K562 (cell line): Measurements from ENCODE around the gene TSPAN32. TPM values are rescaled to one million over a fixed set of nuclear protein-coding genes. Genes with fewer than 3 reads are reported as not detected.
A peak's percentile ranks its signal among the peaks of the same experiment; 100 is the strongest.

Experiments
- ADNP ChIP-seq: fragments of 200-800 bp; sonication (Bioruptor generic); IDR thresholded peaks from 2 replicates; pipeline ENCODE4 v1.6.1; 2016; ENCODE audit warnings: missing genetic modification characterization, missing compliant biosample characterization
- ARID1B ChIP-seq: fragments of 450-650 bp; IDR thresholded peaks from 2 replicates; pipeline ENCODE4 v1.6.1; 2016; ENCODE audit warnings: antibody characterized with exemption, mild to moderate bottlenecking, inconsistent platforms
- CEBPB ChIP-seq: fragments of 450-650 bp; IDR thresholded peaks from 2 replicates; pipeline ENCODE4 v1.6.1; 2016; ENCODE audit warnings: missing genetic modification characterization, missing compliant biosample characterization
- CREBBP ChIP-seq: IDR thresholded peaks from one replicate; pipeline ENCODE4 v1.6.1; 2012; ENCODE audit warnings: low read depth, mild to moderate bottlenecking, control low read depth, inconsistent platforms, low read length
- EZH2 ChIP-seq: IDR thresholded peaks from 2 replicates; pipeline ENCODE4 v1.6.1; 2012; ENCODE audit warnings: low read depth, mild to moderate bottlenecking, inconsistent platforms, low read length, borderline replicate concordance
- FOXK2 ChIP-seq, 2 experiments: fragments of 450-650 bp; IDR thresholded peaks in 1 of 2; conservative IDR thresholded peaks in 1 of 2; 2 replicates each; pipeline ENCODE4 v1.6.1; 2016; ENCODE audit warnings: low read depth in 2 of 2, mild to moderate bottlenecking in 1 of 2
- FUS ChIP-seq: fragments of 200-400 bp; formaldehyde crosslinking; optimal IDR thresholded peaks from 2 replicates; pipeline ENCODE3; 2017; ENCODE audit warnings: low read depth, low read length
- HNRNPUL1 ChIP-seq: fragments of 200-400 bp; formaldehyde crosslinking; IDR thresholded peaks from 2 replicates; pipeline ENCODE4 v1.6.1; 2017; ENCODE audit warnings: low read length
- KDM2B ChIP-seq: fragments of 250-450 bp; sonication (Bioruptor Pico); IDR thresholded peaks from 2 replicates; pipeline ENCODE4 v1.8.0; 2021; ENCODE audit warnings: mild to moderate bottlenecking, moderate library complexity
- KLF1 ChIP-seq: fragments of 450-650 bp; IDR thresholded peaks from 2 replicates; pipeline ENCODE4 v1.6.1; 2016; ENCODE audit warnings: missing genetic modification characterization, missing compliant biosample characterization
- LCOR ChIP-seq: sonication (generic); formaldehyde crosslinking; IDR thresholded peaks from 2 replicates; pipeline ENCODE4 v1.8.0; 2022; ENCODE audit warnings: mild to moderate bottlenecking, missing genetic modification reagents
- OTX1 ChIP-seq: fragments of 450-650 bp; formaldehyde crosslinking; IDR thresholded peaks from 2 replicates; pipeline ENCODE4 v1.4.0; 2022; ENCODE audit warnings: mild to moderate bottlenecking
- PML ChIP-seq: IDR thresholded peaks from 2 replicates; pipeline ENCODE4 v1.6.1; 2012; ENCODE audit warnings: low read length, inconsistent platforms
- RFX7 ChIP-seq: fragments of 250-450 bp; sonication (Bioruptor Pico); IDR thresholded peaks from 2 replicates; pipeline ENCODE4 v1.5.1; 2021; ENCODE audit warnings: mild to moderate bottlenecking
- RHOXF2B ChIP-seq: fragments of 250-450 bp; sonication (Bioruptor Pico); conservative IDR thresholded peaks from 2 replicates; pipeline ENCODE4 v1.5.1; 2021
- TEAD4 ChIP-seq, 2 experiments: sonication (generic) in 1 of 2; formaldehyde crosslinking in 1 of 2; IDR thresholded peaks; 2 replicates each; pipeline versions ENCODE4 v1.6.1 to v1.8.0; 2012 to 2022; ENCODE audit warnings: borderline replicate concordance in 1 of 2, inconsistent platforms in 1 of 2, low read length in 1 of 2, mild to moderate bottlenecking in 1 of 2, missing genetic modification reagents in 1 of 2
- UBTF ChIP-seq, 2 experiments: IDR thresholded peaks; 2 replicates each; pipeline ENCODE4 v1.6.1; 2012; ENCODE audit warnings: improper control_type of control experiment in 2 of 2, low read depth in 2 of 2, low read length in 2 of 2, borderline replicate concordance in 1 of 2
- ZBTB1 ChIP-seq: sonication (generic); formaldehyde crosslinking; IDR thresholded peaks from 2 replicates; pipeline ENCODE4 v1.8.1; 2023; ENCODE audit warnings: missing genetic modification reagents, low read depth, mild to moderate bottlenecking, borderline replicate concordance
- ZBTB12 ChIP-seq: fragments of 250-450 bp; sonication (Bioruptor Pico); IDR thresholded peaks from 2 replicates; pipeline ENCODE4 v1.4.0; 2020
- ZKSCAN8 ChIP-seq: fragments of 200-800 bp; sonication (Bioruptor generic); IDR thresholded peaks from 2 replicates; pipeline ENCODE4 v1.6.1; 2016; ENCODE audit warnings: missing genetic modification characterization, missing compliant biosample characterization
- ZNF23 ChIP-seq: fragments of 250-450 bp; sonication (Bioruptor Pico); IDR thresholded peaks from 2 replicates; pipeline ENCODE4 v1.4.0; 2020; ENCODE audit warnings: mild to moderate bottlenecking
- ZNF766 ChIP-seq: fragments of 200-800 bp; sonication (Bioruptor generic); conservative IDR thresholded peaks from 2 replicates; pipeline ENCODE4 v1.6.1; 2016; ENCODE audit warnings: missing genetic modification characterization, missing compliant biosample characterization
- polyA plus RNA-seq, 8 experiments: library from polyadenylated mRNA; depleted of rRNA in 4 of 8; stranded (reverse) in 5 of 8; unstranded in 3 of 8; fragments of >200 nt; fragmentation: Nextera tagmentation in 2 of 8; fragmentation: Illumina TruSeq in 1 of 8; extraction: Ambion mirVana in 2 of 8; extraction: Trizol in 1 of 8; gene quantifications; 2 replicates each; pipeline versions ENCODE4 v1.2.1 to v1.2.3, GENCODE V29; 2011 to 2014; ENCODE audit warnings: inconsistent platforms in 1 of 8, missing spikeins in 1 of 8
- total RNA-seq, 7 experiments: library from RNA; depleted of rRNA in 6 of 7; stranded (reverse); fragments of >200 nt in 6 of 7; fragmentation: Illumina TruSeq in 2 of 7; extraction: Trizol in 2 of 7; gene quantifications; 2 replicates each; pipeline versions ENCODE4 v1.2.1 to v1.2.3, GENCODE V29; 2011 to 2021; ENCODE audit warnings: low replicate concordance in 1 of 7

Gene TSPAN32
- total and polyA plus RNA-seq, 9 of the 15 experiments (the other 6 are each of a cell fraction or from before 2014, with no cell fraction given) = 0.21 to 7.3 (median 2.6) TPM

DNA sequence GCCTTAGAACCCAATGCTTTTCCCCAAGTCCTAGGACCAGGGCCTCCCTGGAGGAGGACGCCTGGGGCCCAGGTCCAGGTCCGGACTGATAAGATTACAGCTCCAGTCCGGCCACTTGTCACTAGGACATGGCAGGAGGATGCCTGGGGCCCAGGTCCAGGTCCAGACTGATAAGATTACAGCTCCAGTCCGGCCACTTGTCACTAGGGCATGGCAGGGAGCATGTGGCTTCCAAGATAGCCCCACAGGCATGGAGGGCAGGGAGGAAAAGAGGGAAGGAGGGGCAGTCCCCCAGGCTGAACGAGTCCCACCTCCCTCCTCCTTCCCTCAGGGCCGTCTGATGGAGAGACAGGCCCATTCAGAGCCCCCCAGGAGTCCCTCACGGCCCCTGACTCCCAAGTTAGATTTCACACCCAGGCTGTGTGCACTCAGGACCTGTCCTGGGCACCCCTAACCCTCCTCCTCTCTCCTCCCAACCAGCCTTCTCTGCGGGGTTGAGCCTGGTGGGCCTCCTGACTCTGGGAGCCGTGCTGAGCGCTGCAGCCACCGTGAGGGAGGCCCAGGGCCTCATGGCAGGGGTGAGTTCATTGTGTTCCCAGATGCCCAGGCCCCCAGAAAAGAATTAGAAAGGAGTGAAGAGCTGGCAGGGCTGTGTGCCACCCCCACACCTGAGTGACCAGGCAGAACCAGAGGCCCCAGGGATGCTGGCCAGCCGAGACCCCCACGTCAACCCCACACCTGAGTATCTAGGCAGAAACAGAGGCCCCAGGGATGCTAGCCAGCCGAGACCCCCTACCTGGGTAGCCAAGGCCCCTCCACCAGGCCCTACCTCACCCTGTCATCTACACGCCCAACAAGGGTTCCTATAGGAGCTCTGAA is 2.1 kb downstream of the TSPAN32 start (continued):
- TF ChIP-seq UBTF (IDR thresholded peaks at IDR 0.05; ENCODE audit: borderline replicate concordance in 1 of 2, low read depth in 2 of 2, low read length in 2 of 2) = peak in 1 of 2 experiments; percentile 64; a peak in 2 of 4 replicates
- no peak for TF ChIP-seq CEBPB (tag)
- TF ChIP-seq ZBTB12 = 0 out of 2 replicates have a peak, but pooled peaks have one; percentile 29
- no peak for TF ChIP-seq RFX7 (CRISPR knock-in tag)
- peak; percentile 94 for TF ChIP-seq ZNF766 (CRISPR knock-in tag)
- no peak for TF ChIP-seq FOXK2 (conservative IDR thresholded peaks at IDR 0.05 in 1 of 2, IDR thresholded peaks at IDR 0.05 in 1 of 2; ENCODE audit: low read depth in 2 of 2)
- TF ChIP-seq PML = peak; percentile 92
- TF ChIP-seq LCOR (CRISPR knock-in tag) = peak; percentile 77
- TF ChIP-seq ARID1B = peak; percentile 99
- TF ChIP-seq ZKSCAN8 = peak; percentile 79
- TF ChIP-seq ZBTB1 (CRISPR knock-in tag) = no peak
- no peak for TF ChIP-seq ZNF23 (CRISPR knock-in tag)
- TF ChIP-seq ADNP = no peak
- no peak for TF ChIP-seq FUS
- no peak for TF ChIP-seq RHOXF2B (CRISPR knock-in tag)
- TF ChIP-seq OTX1 (CRISPR knock-in tag) = 0 out of 2 replicates have a peak, but pooled peaks have one; percentile 63
- no peak for TF ChIP-seq CREBBP
- no peak for TF ChIP-seq KDM2B (CRISPR knock-in tag)
- peak; percentile 98 for TF ChIP-seq TEAD4 (IDR thresholded peaks at IDR 0.05; ENCODE audit: low read length)
- no peak for TF ChIP-seq TEAD4 (CRISPR knock-in tag; IDR thresholded peaks at IDR 0.05; ENCODE audit: borderline replicate concordance)
- no peak for TF ChIP-seq HNRNPUL1
- no peak for TF ChIP-seq KLF1
- TF ChIP-seq EZH2 = no peak
